IPS-20b (cell line): ENCODE data around the gene PRRC2B.
"Not testable (repeated sequence)": the region's sequence is repeated elsewhere in the genome, so short reads cannot be mapped to it uniquely, and the experiment has no call there.

Experiments
- H3K27ac ChIP-seq: one replicate; pipeline ENCODE4 v1.5.1; 2013; ENCODE audit warnings: low read length
- H3K27me3 ChIP-seq: 2 replicates; pipeline ENCODE4 v1.6.1; 2013; ENCODE audit warnings: mild to moderate bottlenecking, low read length, inconsistent platforms; ENCODE audit not compliant: insufficient read depth
- H3K36me3 ChIP-seq: 2 replicates; pipeline ENCODE4 v1.6.1; 2013; ENCODE audit warnings: low read depth, mild to moderate bottlenecking, inconsistent platforms, low read length, moderate library complexity; ENCODE audit not compliant: insufficient read depth
- H3K4me1 ChIP-seq: 2 replicates; pipeline ENCODE4 v1.6.1; 2013; ENCODE audit warnings: mild to moderate bottlenecking, control low read depth, inconsistent platforms, low read length, moderate library complexity; ENCODE audit not compliant: insufficient read depth
- H3K4me3 ChIP-seq: 2 replicates; pipeline ENCODE4 v1.5.1; 2013; ENCODE audit warnings: mild to moderate bottlenecking, low read length, inconsistent platforms
- H3K9ac ChIP-seq: 2 replicates; pipeline ENCODE4 v1.6.1; 2013; ENCODE audit warnings: low read depth, mild to moderate bottlenecking, inconsistent platforms, low read length, moderate library complexity
- H3K9me3 ChIP-seq: 2 replicates; pipeline ENCODE4 v1.6.1; 2013; ENCODE audit warnings: mild to moderate bottlenecking, low read depth, low read length, inconsistent platforms; ENCODE audit not compliant: insufficient read depth

The PRRC2B gene

DNA sequence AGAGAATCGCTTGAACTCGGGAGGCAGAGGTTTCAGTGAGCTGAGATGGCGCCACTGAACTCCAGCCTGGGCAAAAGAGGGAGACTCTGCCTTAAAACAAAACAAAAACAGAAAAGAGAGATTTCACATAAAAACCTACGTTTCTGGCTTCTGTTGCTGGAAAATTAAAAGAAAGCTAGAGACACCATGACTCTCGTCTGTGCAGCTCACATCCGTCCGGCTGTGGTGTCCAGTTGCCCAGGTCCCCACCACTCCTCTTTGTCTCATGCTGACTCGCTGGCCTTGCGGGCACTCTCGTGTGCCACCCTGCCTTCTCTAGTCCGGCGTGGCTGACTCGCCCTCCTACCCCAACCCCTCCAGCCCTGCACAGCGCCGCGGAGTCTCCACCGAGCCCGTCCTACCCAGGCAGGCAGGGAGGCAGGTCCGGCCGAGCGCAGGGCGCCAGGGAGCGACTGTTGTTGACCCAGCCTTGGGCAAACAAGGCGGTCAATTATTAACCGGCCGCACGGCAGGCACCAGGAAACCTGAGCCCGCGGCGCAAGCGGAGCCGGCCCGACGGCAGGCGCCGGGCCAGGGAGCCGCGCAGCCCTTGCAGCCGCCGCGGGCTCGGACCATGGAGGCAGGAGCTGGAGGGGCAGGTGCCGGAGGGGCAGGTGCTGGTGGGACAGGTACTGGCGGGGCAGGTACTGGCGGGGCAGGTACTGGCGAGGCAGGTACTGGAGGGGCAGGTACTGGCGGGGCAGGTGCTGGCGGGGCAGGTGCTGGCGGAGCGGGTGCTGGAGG lies 151.3 kb downstream of the PRRC2B start, which contains the start of gene PRRT1B:
Gene PRRT1B (plus strand): TSS at position 521 of the 783 bp plus-strand sequence. CDS start 93 bp downstream, at position 614.
- H3K27ac ChIP-seq, result no peak within 1 kb of the TSS
- no peaks in the 10 kb centered on the region for H3K4me1 ChIP-seq
- no peaks in the 10 kb centered on the region for H3K36me3 ChIP-seq
- H3K9me3 ChIP-seq, result peaks cover 20% of the 10 kb centered on the region
- peak within 1 kb of the TSS; percentile 36; the same call in 1 of the 2 replicates for H3K4me3 ChIP-seq
- no peak within 1 kb of the TSS for H3K9ac ChIP-seq
- H3K27me3 ChIP-seq, result peaks cover 42% of the 10 kb centered on the region

- Histone ChIP-seq H3K36me3 (no peaks in the 10 kb centered on the region), H3K4me3 (peak overlapping the region; percentile 36; the same call in 1 of the 2 replicates), H3K4me1 (no peaks in the 10 kb centered on the region), H3K9me3 (peaks cover 20% of the 10 kb centered on the region), H3K27ac (no peak overlapping the region), H3K9ac (no peak overlapping the region), H3K27me3 (peaks cover 42% of the 10 kb centered on the region)
These were observed 152.0 kb downstream of the PRRC2B start for GRCh38 chr9:131545786-131546335.

DNA sequence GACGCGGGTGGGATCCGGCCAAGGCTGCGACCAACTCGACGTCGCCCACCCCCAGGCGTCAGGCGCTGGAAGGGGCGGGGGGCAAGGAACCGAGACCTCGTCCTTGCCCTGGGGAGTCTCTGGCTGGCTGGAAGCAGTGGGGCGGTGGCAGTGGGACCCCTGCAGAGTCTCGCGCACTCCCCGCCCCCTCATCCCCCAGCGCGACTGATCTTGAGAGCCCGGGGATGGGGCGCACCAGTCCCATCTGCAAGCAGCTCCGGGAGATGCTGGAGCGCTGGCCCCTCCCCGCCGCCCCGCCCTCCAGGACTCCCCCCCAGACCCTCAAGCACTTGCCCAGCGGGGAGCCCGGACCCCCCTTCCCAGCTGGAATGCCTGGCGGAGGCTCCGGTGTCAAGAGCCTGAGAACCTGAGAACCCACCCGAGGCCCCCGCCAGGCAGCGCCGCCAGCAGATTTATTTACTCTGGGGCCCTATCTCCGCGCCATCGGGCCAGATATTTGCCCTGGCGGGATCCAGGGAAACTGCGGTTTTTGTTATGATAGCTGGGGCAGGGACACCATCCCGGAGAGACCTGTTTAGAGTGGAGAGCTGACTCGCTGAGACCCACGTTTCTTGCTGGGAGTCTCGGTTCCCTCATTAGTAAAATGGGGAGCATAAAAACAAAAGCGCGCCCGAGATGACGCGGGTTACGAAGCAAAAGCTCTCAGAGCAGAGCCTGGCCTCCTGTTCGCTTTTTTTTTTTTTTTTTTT lies 152.6 kb downstream of the PRRC2B start:
- H3K4me1 ChIP-seq, result no peaks in the 10 kb centered on the region
- no peak overlapping the region for H3K9ac ChIP-seq
- H3K9me3 ChIP-seq, result peaks cover 20% of the 10 kb centered on the region
- H3K4me3 ChIP-seq, result peak overlapping the region; percentile 36; the same call in 1 of the 2 replicates
- H3K27me3 ChIP-seq, result peaks cover 42% of the 10 kb centered on the region
- H3K27ac ChIP-seq, result no peak overlapping the region
- no peaks in the 10 kb centered on the region for H3K36me3 ChIP-seq

- H3K36me3 ChIP-seq, H3K4me1 ChIP-seq, H3K9ac ChIP-seq, H3K9me3 ChIP-seq, H3K27ac ChIP-seq, H3K4me3 ChIP-seq: not testable (repeated sequence)
- H3K27me3 ChIP-seq, result peaks cover 54% of the 10 kb centered on the region
These were observed 155.3 kb downstream of the PRRC2B start for GRCh38 chr9:131549186-131549585.
